ENCODE measurements around the gene OTUD6A.

DNA sequence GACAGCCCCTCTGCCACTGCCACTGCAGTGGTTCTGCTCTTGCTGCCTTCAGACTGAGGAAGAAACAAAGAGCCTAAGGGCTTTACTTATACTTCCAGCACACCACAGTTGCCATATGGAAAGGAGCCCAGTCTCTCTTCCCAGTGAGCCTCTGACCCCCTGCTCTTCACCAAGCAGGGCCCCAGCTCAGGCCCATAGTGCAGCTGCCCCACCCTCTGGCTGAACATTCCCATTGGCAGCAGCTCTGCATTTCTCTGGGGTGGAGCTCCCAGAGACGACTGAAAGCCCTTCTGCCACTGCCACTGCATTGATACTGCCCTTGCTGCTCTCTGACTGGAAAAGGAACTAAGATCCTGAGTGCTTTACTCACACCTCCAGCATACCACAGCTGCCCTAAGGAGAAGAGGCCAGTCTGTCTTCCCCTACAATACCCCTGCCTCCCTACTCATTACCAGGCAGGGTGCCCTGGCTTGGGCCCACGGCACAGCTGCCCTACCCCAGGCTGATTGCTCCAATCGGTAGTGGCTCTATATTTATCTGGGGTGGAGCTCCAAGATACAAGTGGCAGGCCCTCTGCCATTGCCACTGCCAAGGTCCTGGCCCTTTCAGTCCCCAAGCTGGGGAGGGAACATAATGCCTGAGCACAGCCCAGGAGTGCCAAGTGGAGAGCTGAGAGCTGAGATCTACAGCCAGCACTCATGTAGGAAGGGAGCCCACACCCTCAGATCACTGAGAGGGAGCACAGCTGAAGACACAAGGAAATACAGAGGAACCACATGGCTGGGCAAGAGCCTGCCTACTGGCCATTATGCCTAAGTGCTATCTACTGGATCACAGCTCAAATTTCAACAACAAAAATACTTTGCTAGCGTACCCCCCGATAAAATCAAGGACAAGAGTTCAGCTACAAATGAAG lies 48.5 kb upstream of the OTUD6A start:
- TF ChIP-seq, protein P1, sequence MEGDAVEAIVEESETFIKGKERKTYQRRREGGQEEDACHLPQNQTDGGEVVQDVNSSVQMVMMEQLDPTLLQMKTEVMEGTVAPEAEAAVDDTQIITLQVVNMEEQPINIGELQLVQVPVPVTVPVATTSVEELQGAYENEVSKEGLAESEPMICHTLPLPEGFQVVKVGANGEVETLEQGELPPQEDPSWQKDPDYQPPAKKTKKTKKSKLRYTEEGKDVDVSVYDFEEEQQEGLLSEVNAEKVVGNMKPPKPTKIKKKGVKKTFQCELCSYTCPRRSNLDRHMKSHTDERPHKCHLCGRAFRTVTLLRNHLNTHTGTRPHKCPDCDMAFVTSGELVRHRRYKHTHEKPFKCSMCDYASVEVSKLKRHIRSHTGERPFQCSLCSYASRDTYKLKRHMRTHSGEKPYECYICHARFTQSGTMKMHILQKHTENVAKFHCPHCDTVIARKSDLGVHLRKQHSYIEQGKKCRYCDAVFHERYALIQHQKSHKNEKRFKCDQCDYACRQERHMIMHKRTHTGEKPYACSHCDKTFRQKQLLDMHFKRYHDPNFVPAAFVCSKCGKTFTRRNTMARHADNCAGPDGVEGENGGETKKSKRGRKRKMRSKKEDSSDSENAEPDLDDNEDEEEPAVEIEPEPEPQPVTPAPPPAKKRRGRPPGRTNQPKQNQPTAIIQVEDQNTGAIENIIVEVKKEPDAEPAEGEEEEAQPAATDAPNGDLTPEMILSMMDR (conservative IDR thresholded peaks at IDR 0.05; ENCODE audit: low read length): no peak
- TF ChIP-seq EZH2phosphoT487 (IDR thresholded peaks at IDR 0.05; ENCODE audit: borderline replicate concordance): no peak

All from Loucy (cell line).